Right atrium auricular region (tissue), 2 donors: Measurements from ENCODE around the gene ADCY2. TPM values are rescaled to one million over a fixed set of nuclear protein-coding genes. Genes with fewer than 3 reads are reported as not detected.

Experiments
- DNase-seq: peaks from one replicate; pipeline ENCODE4 v3.0.0-alpha.2; 2019; ENCODE audit warnings: low spot score
- H3K27ac ChIP-seq, 2 donors: fragments of 200-600 bp; sonication (generic); 1 replicate in 1 of 2; 2 replicates in 1 of 2; pipeline ENCODE4 v1.5.1; 2016 to 2019
- H3K27me3 ChIP-seq, 2 donors: fragments of 200-600 bp; sonication (generic); one replicate each; pipeline versions ENCODE4 v1.5.1 to v1.6.0; 2017 to 2019
- H3K36me3 ChIP-seq: fragments of 200-600 bp; sonication (generic); one replicate; pipeline ENCODE4 v1.5.1; 2016
- H3K4me1 ChIP-seq, 2 donors: fragments of 200-600 bp; sonication (generic); one replicate each; pipeline versions ENCODE4 v1.5.1 to v1.6.0; 2017 to 2019
- H3K4me3 ChIP-seq, 2 donors: fragments of 200-600 bp; sonication (generic); 1 replicate in 1 of 2; 2 replicates in 1 of 2; pipeline ENCODE4 v1.5.1; 2017 to 2019; ENCODE audit warnings: mild to moderate bottlenecking in 1 of 2, moderate library complexity in 1 of 2
- H3K9me3 ChIP-seq, 2 donors: fragments of 200-600 bp; sonication (generic); one replicate each; pipeline ENCODE4 v1.5.1; 2019
- CTCF ChIP-seq, 2 donors: fragments of 200-600 bp; sonication (generic); IDR thresholded peaks; one replicate each; pipeline ENCODE4 v1.5.1; 2019; ENCODE audit warnings: antibody characterized with exemption in 2 of 2
- total RNA-seq, 2 donors: library from RNA; depleted of rRNA; stranded (reverse); fragments of >200 nt; gene quantifications; one replicate each; pipeline ENCODE4 v1.1.0, GENCODE V29; 2016

The ADCY2 gene
- total RNA-seq, 2 donors from 2014 or later, result 3.3 TPM; not detected in 1

- Histone ChIP-seq H3K36me3 (no peaks in the 10 kb centered on the region), H3K27me3 (peaks cover 0 to 3% of the 10 kb centered on the region in 2 donors), H3K27ac (no peak overlapping the region), H3K4me1 (peaks cover 0 to 18% of the 10 kb centered on the region in 2 donors), H3K4me3 (no peak overlapping the region), H3K9me3 (no peaks in the 10 kb centered on the region)
- peak; percentile 28 to 67 for TF ChIP-seq CTCF (IDR thresholded peaks at IDR 0.05)
- no peak for DNase-seq
These were observed 3.9 kb upstream of the ADCY2 start for GRCh38 chr5:7391814-7392692.

- Histone ChIP-seq H3K27me3 (peaks cover 0 to 3% of the 10 kb centered on the region in 2 donors), H3K4me1 (peaks cover 0 to 18% of the 10 kb centered on the region in 2 donors), H3K4me3 (no peak overlapping the region), H3K36me3 (no peaks in the 10 kb centered on the region), H3K27ac (no peak overlapping the region), H3K9me3 (no peaks in the 10 kb centered on the region)
- no peak for DNase-seq
- no peak for TF ChIP-seq CTCF (IDR thresholded peaks at IDR 0.05)
These were observed 3.3 kb upstream of the ADCY2 start for GRCh38 chr5:7392693-7393024.

- no peak overlapping the region for H3K27ac ChIP-seq
- peaks cover 0 to 18% of the 10 kb centered on the region in 2 donors for H3K4me1 ChIP-seq
- no peak overlapping the region for H3K4me3 ChIP-seq
- DNase-seq, result no peak
- no peaks in the 10 kb centered on the region for H3K9me3 ChIP-seq
- H3K36me3 ChIP-seq, result no peaks in the 10 kb centered on the region
- TF ChIP-seq CTCF (IDR thresholded peaks at IDR 0.05), result no peak
- peaks cover 3% of the 10 kb centered on the region in 2 donors for H3K27me3 ChIP-seq
These were observed 1.8 kb upstream of the ADCY2 start for GRCh38 chr5:7393921-7394799.

GRCh38 chr5:7394889-7395431, 978 bp upstream of the ADCY2 start:
- Histone ChIP-seq H3K27me3 (peaks cover 3% of the 10 kb centered on the region in 2 donors), H3K9me3 (no peaks in the 10 kb centered on the region), H3K4me3 (peak overlapping the region in 1 of 2 donors; percentile 44), H3K36me3 (no peaks in the 10 kb centered on the region), H3K4me1 (peaks cover 0 to 18% of the 10 kb centered on the region in 2 donors), H3K27ac (peak overlapping the region in 1 of 2 donors; percentile 18)
- peak in 1 of 2 donors; percentile 15 for TF ChIP-seq CTCF (IDR thresholded peaks at IDR 0.05)
- DNase-seq, result no peak

GRCh38 chr5:7395432-7395946, 449 bp upstream of the ADCY2 start:
- no peak for TF ChIP-seq CTCF (IDR thresholded peaks at IDR 0.05)
- Histone ChIP-seq H3K27me3 (peaks cover 3% of the 10 kb centered on the region in 2 donors), H3K4me3 (peak overlapping the region; percentile 14 to 44), H3K36me3 (no peaks in the 10 kb centered on the region), H3K27ac (peak overlapping the region in 1 of 2 donors; percentile 18), H3K9me3 (no peaks in the 10 kb centered on the region), H3K4me1 (peaks cover 0 to 18% of the 10 kb centered on the region in 2 donors)
- no peak for DNase-seq
